NCI-H1105 treated with DMSO at 0.1 percent for 48 hours (cell line): Measurements from ENCODE around the gene LDLRAP1.

Experiments
- DNase-seq: peaks from one replicate; lab custom pipeline; 2025; lab: John Stamatoyannopoulos, UW

LDLRAP1 gene

DNA sequence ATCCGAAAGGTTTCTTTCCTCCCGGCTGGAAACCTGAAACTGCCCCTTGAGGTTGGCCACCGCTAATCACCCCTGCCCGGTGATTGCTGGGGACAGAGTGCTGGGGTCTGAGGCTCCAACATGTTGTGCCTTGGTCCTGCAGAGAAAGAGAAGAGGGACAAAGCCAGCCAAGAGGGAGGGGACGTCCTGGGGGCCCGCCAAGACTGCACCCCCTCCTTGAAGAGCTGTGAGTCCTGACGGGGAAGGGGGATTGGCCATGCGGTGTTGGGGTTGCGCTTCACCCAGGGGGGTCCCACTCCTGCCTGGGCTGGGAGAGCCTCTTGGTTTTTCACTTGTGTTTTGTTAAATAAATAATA, 19.5 kb downstream of the LDLRAP1 start:
- DNase-seq = no peak

DNA sequence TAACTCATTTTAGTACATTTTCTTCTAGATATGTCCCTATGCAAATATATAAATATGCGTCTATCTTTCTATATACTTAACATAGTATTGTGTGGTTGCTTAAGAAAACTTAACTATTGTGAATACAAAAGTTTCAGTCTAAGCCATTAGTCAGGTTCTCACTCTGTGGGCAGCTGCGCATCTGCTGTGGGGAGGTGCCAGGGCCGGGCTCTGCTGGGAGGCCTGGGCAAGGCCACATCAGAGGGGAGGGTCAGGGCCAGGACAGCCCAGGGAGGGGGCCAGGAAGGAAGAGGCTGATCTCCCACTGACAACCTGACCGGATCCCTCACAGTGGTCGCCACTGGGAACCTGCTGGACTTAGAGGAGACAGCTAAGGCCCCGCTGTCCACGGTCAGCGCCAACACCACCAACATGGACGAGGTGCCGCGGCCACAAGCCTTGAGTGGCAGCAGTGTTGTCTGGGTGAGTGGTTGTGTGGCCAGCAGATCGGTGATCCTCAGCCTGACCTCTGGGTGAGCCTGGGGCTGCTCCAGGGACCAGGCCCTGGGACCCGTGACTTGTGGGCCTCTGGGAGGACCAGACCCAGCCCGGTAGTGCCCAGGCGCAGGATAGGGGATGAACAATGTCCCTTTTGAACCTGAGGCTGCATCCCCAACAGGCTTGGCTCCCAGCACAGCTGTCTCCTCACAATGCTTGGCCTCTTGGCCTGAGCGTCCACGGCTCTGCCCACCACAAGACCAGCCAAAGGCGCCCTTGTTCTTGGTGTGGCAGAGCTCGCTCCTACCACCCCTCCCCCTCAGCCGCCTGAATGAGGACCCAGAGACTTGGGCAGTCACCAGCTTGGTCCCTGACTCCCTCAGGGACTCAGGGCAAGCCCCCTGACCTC, 20.2 kb downstream of the LDLRAP1 start:
- no peak for DNase-seq

DNA sequence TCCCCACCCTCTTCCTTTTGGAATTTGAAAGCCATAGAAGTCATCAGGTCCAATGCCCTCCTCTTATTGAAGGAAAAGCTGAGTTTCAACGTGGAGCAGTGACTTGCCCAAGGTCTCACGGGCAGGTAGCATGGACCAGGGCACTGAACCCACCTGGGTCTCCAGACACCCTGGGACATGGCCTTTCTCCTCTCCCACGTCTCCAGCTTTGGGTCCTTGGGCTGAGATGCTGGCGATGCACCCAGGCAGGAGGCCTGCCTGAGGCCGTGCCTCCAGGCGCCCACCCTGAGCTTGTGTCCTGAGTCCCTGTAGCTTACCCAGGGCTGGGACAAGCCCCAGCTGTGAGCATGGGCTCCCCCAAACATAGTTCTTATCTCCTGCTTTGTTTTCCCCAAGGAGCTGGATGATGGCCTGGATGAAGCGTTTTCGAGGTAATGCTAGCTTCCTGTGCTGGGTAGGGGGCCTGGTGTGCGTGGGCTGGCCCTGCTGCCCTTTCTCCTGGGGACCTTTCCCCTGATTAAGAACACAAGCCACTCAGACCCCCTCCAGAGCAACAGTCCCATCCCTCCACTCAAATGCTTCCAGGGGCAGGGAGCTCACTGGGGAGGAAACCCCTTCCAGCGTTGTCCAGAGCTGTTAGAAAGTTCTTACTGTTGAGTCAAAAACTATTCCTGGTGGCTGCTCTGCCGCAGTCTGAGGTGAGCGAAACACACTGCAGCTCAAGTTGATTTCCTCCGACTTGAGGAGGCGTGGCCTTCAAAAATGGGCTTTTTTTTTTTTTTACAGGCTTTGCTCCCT, 21.6 kb downstream of the LDLRAP1 start:
- no peak for DNase-seq

DNA sequence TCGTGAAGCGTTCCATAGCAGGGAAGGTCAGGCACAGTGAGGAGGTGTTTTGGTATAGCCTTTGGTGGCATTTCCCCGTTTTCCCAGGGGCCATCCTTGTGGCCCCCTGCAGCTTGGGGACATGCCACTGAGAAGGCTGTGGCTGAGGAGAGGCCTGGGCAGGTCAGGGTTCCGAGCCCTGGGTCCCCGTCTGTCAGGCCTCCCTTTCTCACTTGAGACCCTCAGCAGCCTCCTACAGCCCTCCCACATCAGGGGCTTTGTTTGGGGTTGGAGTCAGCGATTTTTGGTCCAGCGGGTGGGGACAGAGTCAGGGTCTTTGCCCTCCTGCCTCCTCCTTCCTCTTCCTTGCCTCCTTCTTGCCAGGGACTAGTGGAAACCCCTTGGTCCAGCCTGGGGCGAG, 22.2 kb downstream of the LDLRAP1 start:
- no peak for DNase-seq

DNA sequence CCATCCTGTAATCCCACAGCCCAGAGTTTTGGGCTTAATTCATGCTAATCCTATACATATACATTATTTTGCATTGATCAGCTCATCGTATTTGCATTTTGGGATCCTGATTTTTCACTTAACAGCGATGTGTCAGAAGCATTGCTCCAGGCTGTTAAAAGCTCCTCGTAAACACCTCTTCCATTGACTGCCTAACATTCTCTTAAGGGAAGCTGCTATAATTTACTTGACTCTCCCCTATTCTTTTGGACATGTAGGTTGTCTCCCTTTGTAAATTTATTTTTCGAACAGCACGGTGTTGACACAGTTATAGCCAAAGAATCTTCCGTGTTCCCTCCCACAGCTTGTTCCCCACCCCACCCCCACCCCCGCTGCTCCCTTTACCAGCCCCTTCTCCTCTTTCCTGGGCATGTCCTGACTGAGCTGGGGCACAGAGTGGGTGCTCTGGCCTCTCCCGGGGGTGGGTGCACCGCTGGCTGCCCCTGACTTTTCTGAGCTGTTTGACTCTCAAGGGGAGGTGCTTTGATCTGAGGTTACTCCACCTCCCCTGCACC, 22.8 kb downstream of the LDLRAP1 start:
- DNase-seq = no peak

DNA sequence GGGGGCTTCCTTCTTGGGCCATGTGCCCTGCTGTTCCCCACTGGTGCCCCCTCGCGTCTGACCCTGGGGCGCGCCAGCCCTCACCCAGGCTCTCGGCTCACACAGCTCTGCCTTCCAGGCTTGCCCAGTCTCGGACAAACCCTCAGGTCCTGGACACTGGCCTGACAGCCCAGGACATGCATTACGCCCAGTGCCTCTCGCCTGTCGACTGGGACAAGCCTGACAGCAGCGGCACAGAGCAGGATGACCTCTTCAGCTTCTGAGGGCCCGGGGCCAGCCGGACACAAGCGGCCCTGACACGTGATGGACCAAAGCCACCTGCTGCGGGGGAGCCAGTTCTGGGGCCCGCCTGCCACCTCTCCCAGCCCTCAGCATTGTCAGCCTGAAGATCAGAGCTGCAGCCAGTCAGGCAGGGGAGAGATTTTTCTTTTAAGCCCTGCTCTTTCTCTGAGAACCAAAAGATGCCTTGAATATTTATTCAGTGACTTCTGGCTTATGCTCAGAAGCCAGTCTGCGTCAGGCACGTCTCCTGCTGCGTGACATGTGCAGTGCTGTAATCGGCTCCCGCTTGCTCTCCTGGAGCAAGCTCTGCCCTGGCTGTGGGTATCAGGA, 23.4 kb downstream of the LDLRAP1 start:
- DNase-seq = no peak

DNA sequence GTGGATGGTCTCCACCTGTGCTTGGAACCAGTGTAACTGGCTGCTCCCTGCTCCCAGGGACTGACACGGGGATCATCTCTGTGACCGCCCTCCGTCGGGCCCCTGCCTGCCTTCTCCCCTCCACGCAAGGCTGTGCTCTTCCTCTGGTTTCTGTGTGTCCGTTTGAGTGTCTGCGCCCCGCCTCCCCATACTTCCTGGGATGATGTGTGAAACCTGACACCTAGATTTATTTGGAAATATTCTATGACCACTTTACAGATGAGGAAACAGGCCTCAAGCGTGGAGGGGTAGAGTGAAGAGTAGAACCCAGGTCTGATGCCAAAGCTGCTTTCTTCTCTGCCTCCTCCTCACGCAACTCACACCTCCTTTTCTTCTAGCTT, 24.3 kb downstream of the LDLRAP1 start:
- no peak for DNase-seq

DNA sequence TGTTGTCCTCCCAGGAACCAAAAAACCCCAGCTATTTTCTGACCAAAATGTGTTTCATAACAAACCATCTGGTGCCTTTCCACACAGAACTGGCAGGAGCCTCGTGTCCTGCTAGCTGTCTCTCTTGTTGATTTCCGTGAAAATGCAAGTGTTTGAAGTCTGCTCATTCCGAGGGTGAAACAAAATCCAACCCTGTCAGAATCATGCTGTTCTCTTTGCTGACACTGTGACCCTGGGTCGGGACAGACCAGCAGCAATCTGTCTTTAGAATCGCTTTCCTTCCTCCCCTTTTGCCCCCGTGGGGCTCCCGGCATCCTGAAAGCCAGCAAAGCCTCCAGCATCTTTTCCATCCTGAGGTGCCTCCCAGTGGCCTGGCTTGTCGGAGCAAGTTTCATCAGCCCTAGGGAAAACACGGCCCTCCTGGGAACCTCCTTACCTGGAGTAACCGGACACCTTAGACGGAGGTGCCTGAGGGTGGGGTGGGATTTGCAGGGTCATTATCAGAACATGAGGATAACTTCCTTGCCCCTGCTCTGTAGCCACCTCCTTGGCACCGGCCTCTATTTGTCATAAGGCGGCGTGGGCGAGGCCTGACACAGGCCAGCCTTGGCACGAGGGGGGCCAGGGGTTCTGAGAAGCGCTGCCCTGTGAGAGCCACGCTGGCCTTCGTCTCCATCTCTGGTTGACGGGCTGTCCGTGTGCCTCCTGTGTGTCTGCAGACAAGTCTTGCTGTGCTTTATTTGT, 24.9 kb downstream of the LDLRAP1 start:
- no peak for DNase-seq

DNA sequence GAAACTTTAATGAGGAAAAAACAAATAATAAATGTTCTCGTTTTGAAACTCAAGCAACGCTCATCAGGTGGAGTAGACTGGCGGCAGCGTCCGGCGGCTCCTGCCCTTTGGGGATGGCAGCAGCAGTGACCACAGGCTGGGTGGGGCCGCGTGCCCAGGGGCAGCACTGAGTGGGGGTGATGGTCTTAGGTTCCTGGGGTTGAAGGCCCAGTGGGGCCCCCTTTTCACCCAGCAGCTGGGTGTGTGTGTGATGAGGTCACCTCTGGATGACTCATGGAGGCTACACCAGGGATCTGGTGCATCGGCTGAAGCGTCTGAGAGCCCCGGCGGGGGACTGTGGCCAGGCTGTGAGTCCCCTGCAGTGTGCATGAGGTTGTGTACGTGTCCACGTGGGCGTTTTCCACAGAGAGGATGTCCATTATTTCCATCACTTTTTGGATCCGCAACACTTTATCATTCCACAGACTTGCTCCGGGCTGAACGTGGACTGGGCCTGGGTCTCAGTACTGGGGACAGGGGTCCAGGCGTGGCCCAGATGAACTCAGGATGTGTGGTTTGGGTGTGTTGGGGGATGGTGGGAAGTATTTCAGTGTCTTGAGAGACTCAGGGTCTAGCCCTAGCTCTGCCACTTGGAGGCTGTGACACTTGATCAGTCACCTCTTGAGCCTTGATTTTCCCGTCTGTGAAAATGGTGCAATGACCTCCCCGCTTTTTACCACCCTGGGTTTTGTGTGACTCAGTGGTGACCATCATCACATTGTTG, 25.6 kb downstream of the LDLRAP1 start:
- no peak for DNase-seq

DNA sequence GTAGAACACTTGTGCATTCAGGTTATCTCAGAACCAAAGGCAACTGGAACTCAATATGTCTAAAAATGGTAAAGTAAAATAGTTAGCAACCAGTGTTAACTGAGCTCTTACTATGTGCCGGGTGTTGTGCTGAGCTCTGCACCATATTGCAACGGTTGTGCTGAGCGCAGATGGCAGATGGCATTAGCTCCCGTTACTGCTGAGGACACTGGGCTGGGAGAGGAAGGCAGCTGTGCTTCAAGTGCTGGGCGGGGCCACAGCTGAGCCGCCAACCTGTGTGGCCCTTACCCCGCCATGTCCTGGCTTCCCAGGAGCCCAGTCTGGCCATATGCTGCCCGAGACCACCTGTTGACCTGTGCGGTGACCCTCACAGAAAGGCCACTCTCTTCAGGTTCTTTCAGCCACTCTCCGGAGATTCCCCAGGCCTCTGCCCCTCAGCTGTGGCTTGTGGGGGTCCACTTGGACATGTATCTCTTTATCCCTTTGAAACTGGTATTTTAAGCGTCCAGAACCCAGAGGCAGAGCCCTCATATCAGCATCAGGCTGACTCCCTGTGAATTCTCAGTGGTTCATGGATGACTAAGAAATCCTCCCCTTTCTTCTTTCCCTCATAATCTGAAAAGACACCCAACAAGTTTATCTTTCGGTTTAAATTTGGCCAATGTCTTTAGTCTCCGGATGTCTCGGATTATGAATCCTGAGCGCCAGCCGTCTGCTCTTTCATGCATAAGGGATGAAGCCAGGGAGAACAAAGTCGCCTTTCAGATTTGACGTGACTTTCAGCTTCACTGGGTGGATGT, 26.4 kb downstream of the LDLRAP1 start:
- DNase-seq = no peak

DNA sequence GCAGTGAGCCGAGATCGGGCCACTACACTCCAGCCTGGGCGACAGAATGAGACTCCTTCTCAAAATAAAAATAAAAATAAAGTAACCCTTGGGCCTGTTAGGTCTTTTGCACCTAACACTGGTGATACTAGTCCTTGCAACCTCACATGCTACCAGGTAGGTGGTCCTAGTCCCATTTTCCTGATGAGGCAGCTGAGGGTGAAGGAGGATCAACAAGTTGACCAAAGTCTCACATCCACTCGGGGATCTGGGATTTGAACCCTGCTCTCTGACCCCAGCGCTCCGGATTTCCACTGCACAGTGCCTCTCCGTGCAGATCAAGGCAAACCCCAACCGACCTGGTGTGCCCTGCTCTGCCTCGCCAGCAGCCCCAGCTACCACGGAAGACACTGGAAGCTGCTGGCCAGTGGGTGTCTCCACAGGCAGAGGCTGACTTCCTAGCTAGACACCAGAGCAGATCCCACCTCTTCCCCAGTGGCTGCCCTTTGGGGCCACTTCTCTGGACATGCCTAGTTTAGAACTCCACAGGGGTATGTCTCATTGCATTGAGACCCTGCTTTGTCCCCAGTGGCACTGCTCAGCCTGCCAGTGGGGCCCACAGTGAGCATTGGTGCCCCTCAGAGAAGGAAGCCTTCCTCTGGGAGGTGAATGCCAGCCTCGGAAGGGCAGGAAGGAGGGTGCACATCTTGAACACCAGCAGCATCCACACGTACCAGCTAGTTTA, 27.6 kb downstream of the LDLRAP1 start:
- DNase-seq = no peak

DNA sequence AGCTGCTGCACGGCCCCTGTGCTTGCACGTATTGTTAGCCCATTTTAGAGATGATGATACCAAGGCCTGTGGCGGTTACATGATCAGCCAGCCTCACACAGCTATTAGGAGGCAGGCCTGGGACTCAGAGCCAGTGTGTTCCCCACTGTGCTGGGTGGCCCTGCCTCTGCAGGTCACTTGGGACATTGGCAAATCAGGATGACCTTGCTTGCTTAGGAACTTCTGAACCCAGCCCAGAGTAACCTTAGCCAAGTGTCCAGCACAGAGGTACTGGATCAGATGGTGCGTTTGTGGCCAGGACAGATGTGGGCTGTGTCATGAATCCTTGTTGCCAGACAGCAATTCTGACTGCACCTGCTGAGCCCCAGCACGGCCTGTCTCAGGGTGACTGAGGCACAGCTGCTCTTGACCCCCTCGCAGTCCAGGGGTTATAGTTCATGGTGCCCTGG, 28.1 kb downstream of the LDLRAP1 start:
- no peak for DNase-seq

DNA sequence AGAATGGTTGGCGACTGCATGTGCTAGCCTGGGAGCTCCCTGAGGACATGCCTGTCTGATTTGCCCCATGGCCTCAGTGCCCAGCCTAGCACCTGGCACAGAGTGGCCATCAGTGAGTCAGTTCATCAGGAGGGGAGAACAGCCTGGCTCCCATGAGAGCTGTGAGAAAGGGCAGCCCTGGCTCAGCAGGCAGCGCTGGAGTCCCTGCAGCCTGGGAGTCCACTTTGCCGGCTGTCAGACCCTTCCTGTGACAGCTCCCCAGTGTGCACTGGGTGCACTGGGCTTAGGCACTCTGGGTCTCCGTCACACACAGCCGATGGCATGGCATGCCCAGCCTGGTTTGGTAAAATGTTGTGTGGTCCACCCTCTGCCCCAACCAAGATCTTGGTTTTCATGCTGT, 28.7 kb downstream of the LDLRAP1 start:
- no peak for DNase-seq

DNA sequence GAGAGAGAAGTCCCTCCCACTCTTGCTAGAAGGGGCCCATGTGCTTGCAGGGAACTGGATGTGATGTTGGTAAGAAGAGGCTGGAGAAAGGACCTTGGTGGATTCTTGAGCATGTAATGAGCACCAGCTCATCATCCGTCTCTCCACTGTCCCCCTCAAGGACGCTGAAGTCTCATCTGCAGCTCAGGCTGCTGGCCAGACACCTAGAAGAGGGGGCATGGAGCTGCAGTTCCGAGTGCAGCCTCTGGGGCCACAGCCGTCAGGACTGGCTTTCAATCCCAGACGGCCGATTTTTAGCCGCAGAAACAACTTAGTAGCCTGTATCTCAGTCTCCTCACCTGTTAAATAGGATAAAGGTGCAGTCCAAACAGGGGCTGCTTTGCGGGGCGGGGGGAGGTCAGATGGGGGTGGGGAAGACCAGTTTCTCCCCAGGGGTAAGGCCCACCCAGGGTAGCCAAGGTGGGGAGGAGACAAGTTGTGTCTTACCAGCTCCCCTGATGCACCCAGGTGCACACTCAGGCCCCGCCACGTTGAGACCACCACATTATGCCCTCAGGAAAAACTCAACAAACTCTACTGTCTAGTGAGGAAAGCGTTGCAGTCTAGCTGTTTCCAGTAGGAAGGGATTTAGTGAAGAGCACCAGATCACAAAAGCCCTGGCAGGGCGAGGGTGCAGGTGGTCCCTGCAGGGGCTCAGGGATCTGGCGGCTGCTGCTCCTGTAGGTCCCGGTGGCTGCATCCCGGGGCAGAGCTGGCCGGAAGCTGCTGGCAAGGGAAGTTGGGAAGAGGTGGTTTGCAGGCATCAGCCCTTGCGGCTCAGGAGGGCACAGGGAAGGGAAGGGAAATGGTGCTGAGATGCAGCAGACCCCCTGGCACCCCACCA, 29.5 kb downstream of the LDLRAP1 start:
- peak; percentile 7 for DNase-seq

DNA sequence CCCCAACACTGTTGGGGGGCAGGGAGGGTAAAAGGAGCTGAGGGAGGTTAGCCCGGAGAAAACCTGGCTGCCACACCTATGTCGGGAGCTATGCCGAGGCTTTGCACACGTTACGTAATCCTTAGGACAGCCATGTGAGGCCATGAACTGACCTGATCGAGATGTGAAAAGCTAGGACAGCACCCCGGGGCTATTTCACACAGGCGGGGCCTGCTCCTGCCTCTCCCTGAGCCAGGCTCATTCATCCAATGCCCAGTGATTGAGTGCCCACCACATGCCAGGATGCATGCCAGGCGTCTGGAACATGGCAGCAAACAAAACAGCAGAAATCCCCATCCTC, 30.2 kb downstream of the LDLRAP1 start:
- no peak for DNase-seq

DNA sequence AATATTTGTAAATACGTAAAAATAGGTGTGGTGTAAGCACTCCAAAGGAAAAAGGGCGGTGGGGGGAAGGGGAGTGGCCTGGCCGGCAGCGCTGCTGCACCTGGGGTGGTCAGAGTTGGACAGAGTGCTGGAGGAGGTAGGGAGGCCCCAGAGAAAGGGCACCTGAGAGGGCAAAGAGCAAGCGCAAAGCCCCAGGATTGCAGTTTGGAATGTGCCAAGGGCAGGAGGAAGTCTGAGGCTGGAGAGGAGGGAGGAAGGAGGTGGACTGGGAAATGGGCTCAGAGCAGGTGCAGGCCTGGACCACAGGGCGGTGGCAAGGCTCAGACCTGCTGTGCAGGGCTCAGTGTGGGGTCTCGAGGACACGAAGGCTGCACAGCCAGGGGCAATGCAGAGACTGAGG, 30.6 kb downstream of the LDLRAP1 start:
- DNase-seq = no peak

DNA sequence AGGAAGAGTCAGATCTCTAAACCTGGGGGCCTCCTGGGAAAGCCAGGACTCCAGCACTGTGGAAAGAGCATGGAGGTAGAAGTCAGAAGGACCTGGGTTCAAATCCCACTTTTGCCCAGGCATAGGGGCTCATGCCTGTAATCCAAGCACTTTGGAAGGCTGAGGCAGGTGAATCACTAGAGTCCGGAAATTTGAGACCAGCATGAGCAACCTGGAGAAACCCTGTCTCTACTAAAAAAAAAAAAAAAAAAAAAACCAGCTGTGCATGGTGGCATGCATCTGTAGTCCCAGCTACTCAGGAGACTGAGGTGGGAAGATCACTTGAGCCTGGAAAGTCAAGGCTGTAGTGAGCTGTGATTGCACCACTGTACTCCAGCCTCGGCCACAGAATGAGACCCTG, 31.8 kb downstream of the LDLRAP1 start:
- DNase-seq = no peak

DNA sequence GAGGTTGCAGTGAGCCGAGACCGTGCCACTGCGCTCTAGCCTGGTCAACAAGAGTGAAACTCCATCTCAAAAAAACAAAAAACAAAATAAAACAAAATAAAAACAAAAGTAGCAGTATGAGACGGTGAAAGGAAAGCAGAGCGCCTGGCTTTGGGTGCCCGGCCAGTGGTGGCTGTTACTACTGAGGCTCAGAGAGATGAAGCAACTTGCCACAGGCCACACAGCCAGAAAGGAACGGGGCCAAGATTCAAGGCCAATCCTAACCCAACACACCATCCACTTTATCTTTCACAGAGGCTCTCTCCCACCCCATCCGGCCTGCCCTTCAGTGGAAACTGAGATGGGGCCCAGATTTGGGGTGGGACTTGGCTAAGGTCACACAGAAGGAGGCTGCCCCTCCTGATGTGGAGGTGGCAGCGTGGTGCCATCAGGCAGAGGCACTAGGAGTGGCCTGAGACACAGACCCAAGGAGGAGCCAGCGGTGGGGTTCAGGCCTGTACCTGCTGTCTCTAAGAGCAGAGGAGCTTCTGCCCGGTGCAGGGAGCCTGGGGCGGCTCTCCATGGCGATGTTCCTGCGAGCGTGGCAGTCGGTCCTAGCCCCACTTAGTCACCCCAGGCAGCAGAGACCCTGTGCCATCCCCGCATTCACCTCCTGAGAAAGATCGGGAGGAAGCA, 33.2 kb downstream of the LDLRAP1 start:
- no peak for DNase-seq
